SK-N-SH (cell line): ENCODE data around the gene KNG1. TPM values are rescaled to one million over a fixed set of nuclear protein-coding genes. Genes with fewer than 3 reads are reported as not detected.

Source experiments
- CTCF ChIA-PET: fragments of 300-600, 350-600 bp; formaldehyde crosslinking; extraction: SDS; loops from one replicate; lab custom pipeline; 2021; lab: Yijun Ruan, JAX
- POLR2A ChIA-PET: fragments of 350-600 bp; sonication (Branson Sonifier 250); formaldehyde crosslinking; extraction: SDS; loops from one replicate; lab custom pipeline; 2020; ENCODE audit warnings: antibody characterized with exemption, inconsistent platforms; lab: Yijun Ruan, JAX
- DNase-seq: peaks from one replicate; pipeline ENCODE4 v3.0.0; 2012
- H2AFZ ChIP-seq: fragments of 200-600 bp; sonication (generic); 2 replicates; pipeline ENCODE4 v1.8.1; 2016; ENCODE audit warnings: antibody characterized with exemption, mild to moderate bottlenecking, low read depth
- H3F3A ChIP-seq: fragments of 200-600 bp; sonication (generic); replicated peaks from 2 replicates; pipeline ENCODE3; 2016; ENCODE audit warnings: antibody characterized with exemption, mild to moderate bottlenecking; ENCODE audit not compliant: insufficient read depth
- H3K27ac ChIP-seq, 2 experiments: fragments of 200-500 bp in 1 of 2; fragments of 200-600 bp in 1 of 2; sonication (Bioruptor generic) in 1 of 2; sonication (generic), shearing (Covaris generic) in 1 of 2; 2 replicates each; pipeline versions ENCODE4 v1.5.1 to v1.6.1; 2014 to 2016; ENCODE audit warnings: low read depth in 2 of 2, inconsistent platforms in 1 of 2, low read length in 1 of 2, mild to moderate bottlenecking in 1 of 2, mixed read lengths in 1 of 2
- H3K27me3 ChIP-seq: fragments of 200-600 bp; sonication (generic), shearing (Covaris generic); 2 replicates; pipeline ENCODE4 v1.6.1; 2016; ENCODE audit warnings: mixed run types; ENCODE audit not compliant: insufficient read depth
- H3K36me3 ChIP-seq, 2 experiments: fragments of 200-500 bp in 1 of 2; fragments of 200-600 bp in 1 of 2; sonication (Bioruptor generic) in 1 of 2; sonication (generic) in 1 of 2; replicated peaks in 1 of 2; 2 replicates each; pipeline versions ENCODE3 to v1.5.1; 2014 to 2016; ENCODE audit warnings: low read length in 1 of 2, mild to moderate bottlenecking in 1 of 2; ENCODE audit not compliant: insufficient read depth in 2 of 2, control insufficient read depth in 1 of 2
- H3K4me1 ChIP-seq, 2 experiments: fragments of 200-500 bp in 1 of 2; fragments of 200-600 bp in 1 of 2; sonication (Bioruptor generic) in 1 of 2; sonication (generic), shearing (Covaris generic) in 1 of 2; 2 replicates each; pipeline versions ENCODE4 v1.5.1 to v1.6.1; 2014 to 2016; ENCODE audit warnings: low read depth in 1 of 2, low read length in 1 of 2, mixed run types in 1 of 2; ENCODE audit not compliant: insufficient read depth in 2 of 2, control insufficient read depth in 1 of 2
- H3K4me2 ChIP-seq: fragments of 200-600 bp; sonication (generic), shearing (Covaris generic); 2 replicates; pipeline ENCODE4 v1.6.1; 2017; ENCODE audit warnings: mixed run types
- H3K4me3 ChIP-seq, 2 experiments: fragments of 200-500 bp in 1 of 2; fragments of 200-600 bp in 1 of 2; sonication (Bioruptor generic) in 1 of 2; sonication (generic), shearing (Covaris generic) in 1 of 2; 2 replicates each; pipeline versions ENCODE4 v1.5.1 to v1.8.1; 2014 to 2016; ENCODE audit warnings: low read depth in 2 of 2, inconsistent platforms in 1 of 2, low read length in 1 of 2, mild to moderate bottlenecking in 1 of 2, mixed read lengths in 1 of 2, moderate library complexity in 1 of 2
- H3K79me2 ChIP-seq: fragments of 200-600 bp; sonication (generic); 2 replicates; pipeline ENCODE4 v1.8.1; 2017; ENCODE audit warnings: mild to moderate bottlenecking; ENCODE audit not compliant: insufficient read depth
- H3K9ac ChIP-seq: fragments of 200-600 bp; sonication (generic); 2 replicates; pipeline ENCODE4 v1.6.1; 2017; ENCODE audit warnings: mixed run types
- H3K9me2 ChIP-seq: fragments of 200-600 bp; sonication (generic); 2 replicates; pipeline ENCODE4 v1.6.1; 2017; ENCODE audit warnings: mixed run types
- H3K9me3 ChIP-seq: fragments of 200-600 bp; sonication (generic); 2 replicates; pipeline ENCODE4 v1.6.1; 2017; ENCODE audit warnings: mixed run types, mild to moderate bottlenecking, moderate library complexity
- H4K20me1 ChIP-seq: fragments of 200-600 bp; sonication (generic); 2 replicates; pipeline ENCODE4 v1.6.1; 2017; ENCODE audit warnings: mild to moderate bottlenecking, mixed run types; ENCODE audit not compliant: insufficient read depth
- CHD2 ChIP-seq: fragments of 150-350 bp; IDR thresholded peaks from 2 replicates; pipeline ENCODE4 v1.6.1; 2018; ENCODE audit warnings: low read length; ENCODE audit not compliant: partially characterized antibody
- CTCF ChIP-seq: fragments of 200-600 bp; sonication (generic); IDR thresholded peaks from 2 replicates; pipeline ENCODE4 v1.6.1; 2017; ENCODE audit warnings: antibody characterized with exemption, mild to moderate bottlenecking, moderate library complexity
- ELF1 ChIP-seq: IDR thresholded peaks from 2 replicates; pipeline ENCODE4 v1.4.0; 2012
- FOSL2 ChIP-seq: IDR thresholded peaks from 2 replicates; pipeline ENCODE4 v1.4.0; 2012; ENCODE audit warnings: low read depth, mild to moderate bottlenecking, moderate library complexity, borderline replicate concordance
- FOXJ3 ChIP-seq: sonication (generic); formaldehyde crosslinking; IDR thresholded peaks from 2 replicates; pipeline ENCODE4 v1.5.1; 2020; ENCODE audit warnings: mild to moderate bottlenecking, missing genetic modification reagents
- FOXM1 ChIP-seq: IDR thresholded peaks from 2 replicates; pipeline ENCODE4 v1.4.0; 2012; ENCODE audit warnings: low read depth, mild to moderate bottlenecking
- GABPA ChIP-seq: IDR thresholded peaks from 2 replicates; pipeline ENCODE4 v1.4.0; 2012; ENCODE audit warnings: low read depth, mild to moderate bottlenecking
- JUND ChIP-seq: IDR thresholded peaks from 2 replicates; pipeline ENCODE4 v1.4.0; 2012
- MEF2A ChIP-seq: IDR thresholded peaks from 2 replicates; pipeline ENCODE4 v1.4.0; 2012; ENCODE audit warnings: low read depth, borderline replicate concordance
- MXI1 ChIP-seq: IDR thresholded peaks from 2 replicates; pipeline ENCODE4 v1.6.1; 2012; ENCODE audit warnings: mild to moderate bottlenecking, low read depth, low read length, improper control_type of control experiment
- NFIC ChIP-seq: IDR thresholded peaks from 2 replicates; pipeline ENCODE4 v1.4.0; 2012; ENCODE audit warnings: borderline replicate concordance
- NRF1 ChIP-seq: IDR thresholded peaks from 2 replicates; pipeline ENCODE4 v1.6.1; 2012; ENCODE audit warnings: low read depth, mild to moderate bottlenecking, low read length
- POLR2AphosphoS5 ChIP-seq: IDR thresholded peaks from 2 replicates; pipeline ENCODE4 v1.6.1; 2012; ENCODE audit warnings: low read depth, low read length
- RCOR1 ChIP-seq: fragments of 150-350 bp; IDR thresholded peaks from 2 replicates; pipeline ENCODE4 v1.6.1; 2017; ENCODE audit warnings: antibody characterized with exemption, low read length
- RFX5 ChIP-seq: IDR thresholded peaks from 2 replicates; pipeline ENCODE4 v1.6.1; 2012; ENCODE audit warnings: mild to moderate bottlenecking, improper control_type of control experiment, low read length
- SMC3 ChIP-seq: IDR thresholded peaks from 2 replicates; pipeline ENCODE4 v1.6.1; 2012; ENCODE audit warnings: low read depth, low read length, improper control_type of control experiment
- TEAD4 ChIP-seq: IDR thresholded peaks from 2 replicates; pipeline ENCODE4 v1.4.0; 2012; ENCODE audit warnings: mild to moderate bottlenecking, borderline replicate concordance; ENCODE audit not compliant: insufficient read depth
- YY1 ChIP-seq: IDR thresholded peaks from 2 replicates; pipeline ENCODE4 v1.4.0; 2012; ENCODE audit warnings: low read depth, mild to moderate bottlenecking
- WGBS: methylation state at CpG from one replicate; pipeline ENCODE4 v1.1.6; 2017; ENCODE audit warnings: low lambda C conversion rate; 5-methylcytosine and 5-hydroxymethylcytosine counted together
- polyA plus RNA-seq, 3 experiments: library from polyadenylated mRNA; depleted of rRNA; stranded (reverse); fragments of >200 nt; gene quantifications; 2 replicates each; pipeline ENCODE4 v1.2.3, GENCODE V29; 2012
- TF ChIP-seq, protein P1 (sequence below): IDR thresholded peaks from 2 replicates; pipeline ENCODE4; 2012
- TF ChIP-seq, protein P2 (sequence below): fragments of 150-350 bp; IDR thresholded peaks from 2 replicates; pipeline ENCODE4 v1.6.1; 2017; ENCODE audit warnings: antibody characterized with exemption, low read length, low read depth, borderline replicate concordance
- TF ChIP-seq, protein P3 (sequence below): IDR thresholded peaks from 2 replicates; pipeline ENCODE4 v1.4.0; 2012; ENCODE audit warnings: low read depth, borderline replicate concordance

KNG1 gene
- polyA plus RNA-seq, 1 of the 3 experiments (the other 2 are of a cell fraction), result not detected

DNA sequence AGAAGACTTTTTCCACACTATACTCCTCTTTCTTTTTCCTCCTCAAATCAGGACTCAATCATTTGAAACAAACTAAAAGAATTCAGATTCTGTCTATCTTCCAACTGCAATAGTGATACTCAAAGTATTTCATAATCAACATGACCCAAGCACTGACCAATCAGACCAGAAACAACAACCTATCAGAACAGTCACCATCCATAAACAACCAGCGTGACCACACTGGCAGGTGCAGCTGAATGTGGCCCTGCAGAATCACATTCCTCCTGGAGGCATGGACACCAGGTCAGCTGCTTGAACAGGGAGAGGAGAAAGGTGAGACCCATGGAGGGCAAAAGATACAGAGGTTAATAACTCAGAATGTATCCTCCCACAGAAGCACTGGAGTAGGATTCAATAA, 38.0 kb upstream of the KNG1 start:
- H2AFZ ChIP-seq, result no peak overlapping the region
- no peaks in the 10 kb centered on the region for H3K4me1 ChIP-seq
- H3K9me3 ChIP-seq, result no peaks in the 10 kb centered on the region
- no peak overlapping the region for H3K9ac ChIP-seq
- TF ChIP-seq NFIC, result no peak
- no peak for TF ChIP-seq GABPA
- no peak for TF ChIP-seq YY1
- TF ChIP-seq RFX5, result no peak
- TF ChIP-seq, protein P1, sequence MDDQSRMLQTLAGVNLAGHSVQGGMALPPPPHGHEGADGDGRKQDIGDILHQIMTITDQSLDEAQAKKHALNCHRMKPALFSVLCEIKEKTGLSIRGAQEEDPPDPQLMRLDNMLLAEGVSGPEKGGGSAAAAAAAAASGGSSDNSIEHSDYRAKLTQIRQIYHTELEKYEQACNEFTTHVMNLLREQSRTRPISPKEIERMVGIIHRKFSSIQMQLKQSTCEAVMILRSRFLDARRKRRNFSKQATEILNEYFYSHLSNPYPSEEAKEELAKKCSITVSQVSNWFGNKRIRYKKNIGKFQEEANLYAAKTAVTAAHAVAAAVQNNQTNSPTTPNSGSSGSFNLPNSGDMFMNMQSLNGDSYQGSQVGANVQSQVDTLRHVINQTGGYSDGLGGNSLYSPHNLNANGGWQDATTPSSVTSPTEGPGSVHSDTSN, result no peak
- TF ChIP-seq JUND, result no peak
- TF ChIP-seq TEAD4, result no peak
- no peak for TF ChIP-seq POLR2AphosphoS5
- no peak for TF ChIP-seq CHD2
- TF ChIP-seq, protein P2, sequence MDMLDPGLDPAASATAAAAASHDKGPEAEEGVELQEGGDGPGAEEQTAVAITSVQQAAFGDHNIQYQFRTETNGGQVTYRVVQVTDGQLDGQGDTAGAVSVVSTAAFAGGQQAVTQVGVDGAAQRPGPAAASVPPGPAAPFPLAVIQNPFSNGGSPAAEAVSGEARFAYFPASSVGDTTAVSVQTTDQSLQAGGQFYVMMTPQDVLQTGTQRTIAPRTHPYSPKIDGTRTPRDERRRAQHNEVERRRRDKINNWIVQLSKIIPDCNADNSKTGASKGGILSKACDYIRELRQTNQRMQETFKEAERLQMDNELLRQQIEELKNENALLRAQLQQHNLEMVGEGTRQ, result no peak
- TF ChIP-seq SMC3, result no peak
- TF ChIP-seq MXI1, result no peak
- no peak for TF ChIP-seq FOXM1
- no peak for TF ChIP-seq ELF1
- no peak for DNase-seq
- no peaks in the 10 kb centered on the region for H3K79me2 ChIP-seq
- ChIA-PET POLR2A (no interaction called here), CTCF (interaction anchor here (0.9 to 1.5 kb wide), 2 partner anchors 13 to 19 kb away, joined by 3 to 4 read pairs; no protein-coding TSS in a partner anchor)
- 0% methylated on average over 1 of the region's 1 CpG for WGBS
- no peaks in the 10 kb centered on the region for H3K9me2 ChIP-seq
- no peak overlapping the region for H3K27ac ChIP-seq
- peaks cover 9% of the 10 kb centered on the region; the same call in 1 of the 2 replicates for H3K27me3 ChIP-seq
- H4K20me1 ChIP-seq, result no peaks in the 10 kb centered on the region
- no peaks in the 10 kb centered on the region for H3K36me3 ChIP-seq
- H3F3A ChIP-seq, result no peaks in the 10 kb centered on the region
- no peak overlapping the region for H3K4me2 ChIP-seq
- no peak overlapping the region for H3K4me3 ChIP-seq

GRCh38 chr3:186680869-186681268, 36.3 kb upstream of the KNG1 start:
- Histone ChIP-seq H4K20me1 (no peaks in the 10 kb centered on the region), H2AFZ (no peak overlapping the region), H3K27ac (no peak overlapping the region), H3K4me1 (no peaks in the 10 kb centered on the region), H3F3A (no peaks in the 10 kb centered on the region), H3K4me2 (no peak overlapping the region), H3K9me3 (no peaks in the 10 kb centered on the region), H3K27me3 (no peaks in the 10 kb centered on the region; the same call in 1 of the 2 replicates), H3K36me3 (no peaks in the 10 kb centered on the region), H3K9ac (no peak overlapping the region), H3K9me2 (no peaks in the 10 kb centered on the region), H3K79me2 (no peaks in the 10 kb centered on the region), H3K4me3 (no peak overlapping the region)
- POLR2A ChIA-PET, result no interaction called here
- DNase-seq, result no peak
- WGBS, result 0% methylated on average over 1 of the region's 1 CpG
- CTCF ChIA-PET, result no interaction called here
- TF ChIP-seq MEF2A, result no peak
- no peak for TF ChIP-seq NFIC
- TF ChIP-seq NRF1, result no peak
- no peak for TF ChIP-seq CHD2
- TF ChIP-seq RCOR1, result no peak
- TF ChIP-seq, protein P3, sequence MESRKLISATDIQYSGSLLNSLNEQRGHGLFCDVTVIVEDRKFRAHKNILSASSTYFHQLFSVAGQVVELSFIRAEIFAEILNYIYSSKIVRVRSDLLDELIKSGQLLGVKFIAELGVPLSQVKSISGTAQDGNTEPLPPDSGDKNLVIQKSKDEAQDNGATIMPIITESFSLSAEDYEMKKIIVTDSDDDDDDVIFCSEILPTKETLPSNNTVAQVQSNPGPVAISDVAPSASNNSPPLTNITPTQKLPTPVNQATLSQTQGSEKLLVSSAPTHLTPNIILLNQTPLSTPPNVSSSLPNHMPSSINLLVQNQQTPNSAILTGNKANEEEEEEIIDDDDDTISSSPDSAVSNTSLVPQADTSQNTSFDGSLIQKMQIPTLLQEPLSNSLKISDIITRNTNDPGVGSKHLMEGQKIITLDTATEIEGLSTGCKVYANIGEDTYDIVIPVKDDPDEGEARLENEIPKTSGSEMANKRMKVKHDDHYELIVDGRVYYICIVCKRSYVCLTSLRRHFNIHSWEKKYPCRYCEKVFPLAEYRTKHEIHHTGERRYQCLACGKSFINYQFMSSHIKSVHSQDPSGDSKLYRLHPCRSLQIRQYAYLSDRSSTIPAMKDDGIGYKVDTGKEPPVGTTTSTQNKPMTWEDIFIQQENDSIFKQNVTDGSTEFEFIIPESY, result no peak
- no peak for TF ChIP-seq FOSL2
- TF ChIP-seq FOXJ3 (CRISPR knock-in tag), result no peak
- no peak for TF ChIP-seq MXI1
- TF ChIP-seq JUND, result no peak
- no peak for TF ChIP-seq CTCF
